ENCODE measurements around the gene PTGS1. TPM values are rescaled to one million over a fixed set of nuclear protein-coding genes. Genes with fewer than 3 reads are reported as not detected.

The PTGS1 gene
- polyA plus RNA-seq, 1 donor (not counting 4 experiments of a cell fraction or from before 2014, with no cell fraction given): 4.5 TPM

DNA sequence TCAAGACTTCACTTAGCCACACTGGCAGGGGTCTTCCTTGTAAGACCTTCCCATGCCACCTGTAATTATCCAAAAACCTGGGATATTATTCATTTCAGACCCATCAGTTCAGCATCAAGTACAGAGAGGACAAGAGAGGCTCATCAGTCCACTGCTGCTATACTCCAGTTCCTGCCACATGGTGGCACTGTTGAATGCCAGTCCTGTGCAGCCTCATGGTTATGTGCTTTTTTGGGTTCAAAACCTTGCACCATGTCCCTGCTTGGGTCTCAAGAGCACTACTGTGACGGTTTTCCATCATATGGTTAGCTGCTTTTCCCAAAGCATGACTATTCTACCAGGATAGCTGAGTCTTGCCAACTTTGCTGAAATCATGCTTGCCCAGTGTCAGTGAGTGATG, 8.5 kb downstream of the PTGS1 start:
- FAIRE-seq (no peak), DNase-seq (ENCODE audit: low read depth, low spot score) (no peak)
- Histone ChIP-seq H3K9me1 (ENCODE audit: control insufficient read depth, extremely low read depth, insufficient read depth, low read length) (no peaks in the 10 kb centered on the region), H3K4me1 (ENCODE audit: control insufficient read depth, extremely low read depth, insufficient read depth, low read length) (peaks cover 26% of the 10 kb centered on the region), H2AFZ (ENCODE audit: control insufficient read depth, low read length) (no peak overlapping the region), H3K79me2 (ENCODE audit: control insufficient read depth, insufficient read depth, low read length) (no peaks in the 10 kb centered on the region), H3K27me3 (ENCODE audit: control insufficient read depth, extremely low read depth, insufficient read depth, low read length) (no peaks in the 10 kb centered on the region), H4K20me1 (ENCODE audit: control insufficient read depth, extremely low read depth, insufficient read depth, low read length) (no peaks in the 10 kb centered on the region), H3K36me3 (ENCODE audit: control insufficient read depth in 2 of 2, extremely low read depth in 1 of 2, insufficient read depth in 2 of 2, low read length in 2 of 2) (no peaks in the 10 kb centered on the region), H3K4me2 (ENCODE audit: control insufficient read depth, extremely low read depth, insufficient read depth, low read depth, low read length) (no peak overlapping the region), H3K27ac (ENCODE audit: control insufficient read depth, insufficient read depth, low read length) (no peak overlapping the region), H3K9ac (ENCODE audit: control insufficient read depth, extremely low read depth, insufficient read depth, low read length) (no peak overlapping the region), H3K4me3 (ENCODE audit: control insufficient read depth in 2 of 3, extremely low read depth in 1 of 3, insufficient read depth in 2 of 3, low read depth in 1 of 3, low read length in 3 of 3) (no peak overlapping the region), H3K9me3 (ENCODE audit: control insufficient read depth, low read depth, low read length) (no peaks in the 10 kb centered on the region)
- TF ChIP-seq EZH2 (IDR thresholded peaks at IDR 0.05; ENCODE audit: low read length): no peak
- TF ChIP-seq, protein P1, sequence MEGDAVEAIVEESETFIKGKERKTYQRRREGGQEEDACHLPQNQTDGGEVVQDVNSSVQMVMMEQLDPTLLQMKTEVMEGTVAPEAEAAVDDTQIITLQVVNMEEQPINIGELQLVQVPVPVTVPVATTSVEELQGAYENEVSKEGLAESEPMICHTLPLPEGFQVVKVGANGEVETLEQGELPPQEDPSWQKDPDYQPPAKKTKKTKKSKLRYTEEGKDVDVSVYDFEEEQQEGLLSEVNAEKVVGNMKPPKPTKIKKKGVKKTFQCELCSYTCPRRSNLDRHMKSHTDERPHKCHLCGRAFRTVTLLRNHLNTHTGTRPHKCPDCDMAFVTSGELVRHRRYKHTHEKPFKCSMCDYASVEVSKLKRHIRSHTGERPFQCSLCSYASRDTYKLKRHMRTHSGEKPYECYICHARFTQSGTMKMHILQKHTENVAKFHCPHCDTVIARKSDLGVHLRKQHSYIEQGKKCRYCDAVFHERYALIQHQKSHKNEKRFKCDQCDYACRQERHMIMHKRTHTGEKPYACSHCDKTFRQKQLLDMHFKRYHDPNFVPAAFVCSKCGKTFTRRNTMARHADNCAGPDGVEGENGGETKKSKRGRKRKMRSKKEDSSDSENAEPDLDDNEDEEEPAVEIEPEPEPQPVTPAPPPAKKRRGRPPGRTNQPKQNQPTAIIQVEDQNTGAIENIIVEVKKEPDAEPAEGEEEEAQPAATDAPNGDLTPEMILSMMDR (optimal IDR thresholded peaks at IDR 0.05 in 1 of 3, IDR thresholded peaks at IDR 0.05 in 1 of 3, conservative IDR thresholded peaks at IDR 0.05 in 1 of 3; ENCODE audit: extremely low read depth in 1 of 3, insufficient read depth in 2 of 3, low read length in 3 of 3): peak; percentile 23 to 68 (median 65)
- dilution Hi-C loops (cut with MboI; ENCODE audit: extremely low pct_ligation_motif_present, low sequenced_read_pairs): no loop called here

DNA sequence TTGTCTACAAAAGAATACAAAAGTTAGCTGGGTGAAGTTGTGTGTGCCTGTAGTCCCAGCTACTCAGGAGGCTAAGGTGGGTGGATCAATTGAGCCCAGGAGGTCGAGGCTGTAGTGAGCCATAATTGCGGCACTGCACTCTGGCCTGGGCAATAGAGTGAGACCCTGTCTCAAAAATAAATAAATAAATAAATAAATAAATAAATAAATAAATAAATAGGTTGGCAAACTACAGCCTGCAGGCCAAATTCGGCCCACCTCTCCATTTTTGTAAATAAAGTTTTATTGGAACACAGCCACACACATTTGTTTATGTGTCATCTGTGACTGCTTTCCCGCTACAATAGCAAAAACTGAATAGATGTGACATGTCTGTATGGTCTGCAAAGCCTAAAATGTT, 9.5 kb downstream of the PTGS1 start:
- no peak for FAIRE-seq
- dilution Hi-C loops (cut with MboI; ENCODE audit: extremely low pct_ligation_motif_present, low sequenced_read_pairs): no loop called here
- H3K4me3 ChIP-seq (ENCODE audit: control insufficient read depth in 2 of 3, extremely low read depth in 1 of 3, insufficient read depth in 2 of 3, low read depth in 1 of 3, low read length in 3 of 3): no peak overlapping the region
- no peaks in the 10 kb centered on the region for H3K36me3 ChIP-seq (ENCODE audit: control insufficient read depth in 2 of 2, extremely low read depth in 1 of 2, insufficient read depth in 2 of 2, low read length in 2 of 2)
- no peak overlapping the region for H3K9ac ChIP-seq (ENCODE audit: control insufficient read depth, extremely low read depth, insufficient read depth, low read length)
- H3K27ac ChIP-seq (ENCODE audit: control insufficient read depth, insufficient read depth, low read length): no peak overlapping the region
- H3K9me1 ChIP-seq (ENCODE audit: control insufficient read depth, extremely low read depth, insufficient read depth, low read length): no peaks in the 10 kb centered on the region
- H3K9me3 ChIP-seq (ENCODE audit: control insufficient read depth, low read depth, low read length): no peaks in the 10 kb centered on the region
- peaks cover 23% of the 10 kb centered on the region for H3K4me1 ChIP-seq (ENCODE audit: control insufficient read depth, extremely low read depth, insufficient read depth, low read length)
- H3K27me3 ChIP-seq (ENCODE audit: control insufficient read depth, extremely low read depth, insufficient read depth, low read length): no peaks in the 10 kb centered on the region
- DNase-seq (ENCODE audit: low read depth, low spot score): no peak
- no peaks in the 10 kb centered on the region for H4K20me1 ChIP-seq (ENCODE audit: control insufficient read depth, extremely low read depth, insufficient read depth, low read length)
- H3K79me2 ChIP-seq (ENCODE audit: control insufficient read depth, insufficient read depth, low read length): no peaks in the 10 kb centered on the region
- no peak overlapping the region for H2AFZ ChIP-seq (ENCODE audit: control insufficient read depth, low read length)
- H3K4me2 ChIP-seq (ENCODE audit: control insufficient read depth, extremely low read depth, insufficient read depth, low read depth, low read length): no peak overlapping the region
- TF ChIP-seq, protein P1 (optimal IDR thresholded peaks at IDR 0.05 in 1 of 3, IDR thresholded peaks at IDR 0.05 in 1 of 3, conservative IDR thresholded peaks at IDR 0.05 in 1 of 3; ENCODE audit: extremely low read depth in 1 of 3, insufficient read depth in 2 of 3, low read length in 3 of 3): no peak
- TF ChIP-seq EZH2 (IDR thresholded peaks at IDR 0.05; ENCODE audit: low read length): no peak
